ENCODE results near the gene CCDC85B.

- TF ChIP-seq CTCF (IDR thresholded peaks at IDR 0.05) (no peak), AFF4 (CRISPR knock-in tag; IDR thresholded peaks at IDR 0.05; ENCODE audit: borderline replicate concordance) (no peak), USF2 (CRISPR knock-in tag; IDR thresholded peaks at IDR 0.05) (no peak), ZNF423 (CRISPR knock-in tag; IDR thresholded peaks at IDR 0.05) (no peak), ATF3 (CRISPR knock-in tag; conservative IDR thresholded peaks at IDR 0.05) (no peak), SMAD4 (CRISPR knock-in tag; IDR thresholded peaks at IDR 0.05) (no peak)
These were observed 22.3 kb upstream of the CCDC85B start for GRCh38 chr11:65868076-65868667.
